Measurements from ENCODE around the gene ST6GALNAC6.
A peak's percentile ranks its signal among the peaks of the same experiment; 100 is the strongest.

ST6GALNAC6 gene

DNA sequence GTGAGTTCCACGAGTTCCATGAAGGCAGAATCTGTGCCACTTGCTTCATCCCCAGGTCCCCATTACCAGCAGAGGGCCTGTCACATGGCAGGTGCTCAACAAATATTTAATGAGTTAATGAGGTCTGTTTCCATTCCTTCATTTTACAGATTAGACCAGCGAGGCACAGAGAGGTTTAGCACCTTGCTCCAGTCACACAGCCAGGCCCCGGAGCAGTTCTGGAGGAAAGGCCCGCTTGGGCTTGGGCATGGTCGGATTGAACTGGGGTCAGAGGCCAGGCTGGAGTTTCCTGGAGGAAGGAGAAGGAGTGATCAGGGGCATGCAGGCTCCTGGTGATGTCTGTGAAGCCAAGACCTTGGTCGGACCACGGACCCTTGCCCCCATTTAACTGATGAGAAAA, 21.4 kb upstream of the ST6GALNAC6 start:
- CTCF ChIA-PET: interaction anchor here (0.6 to 1.4 kb wide), 8 partner anchors 9 to 183 kb away, joined by 3 to 8 read pairs (median 4); partner anchors contain the start of gene PIP5KL1
- POLR2A ChIA-PET: interaction anchor here (1.0 to 1.5 kb wide), 3 partner anchors 51 to 186 kb away, joined by 3 to 4 read pairs (median 3); partner anchors contain the start of genes CDK9 and TOR2A
- no peak for TF ChIP-seq SP1 (IDR thresholded peaks at IDR 0.05)
- no peak for TF ChIP-seq CTBP1 (IDR thresholded peaks at IDR 0.05; ENCODE audit: borderline replicate concordance)
- TF ChIP-seq ARNT (IDR thresholded peaks at IDR 0.05): no peak
- no peak for TF ChIP-seq ELF4 (IDR thresholded peaks at IDR 0.05)
- no peak for TF ChIP-seq NFRKB (IDR thresholded peaks at IDR 0.05)
- no peak for TF ChIP-seq TARDBP (IDR thresholded peaks at IDR 0.05)
- TF ChIP-seq SUZ12 (IDR thresholded peaks at IDR 0.05): no peak
- TF ChIP-seq FOXM1 (IDR thresholded peaks at IDR 0.05; ENCODE audit: borderline replicate concordance): no peak
- TF ChIP-seq, protein P1, sequence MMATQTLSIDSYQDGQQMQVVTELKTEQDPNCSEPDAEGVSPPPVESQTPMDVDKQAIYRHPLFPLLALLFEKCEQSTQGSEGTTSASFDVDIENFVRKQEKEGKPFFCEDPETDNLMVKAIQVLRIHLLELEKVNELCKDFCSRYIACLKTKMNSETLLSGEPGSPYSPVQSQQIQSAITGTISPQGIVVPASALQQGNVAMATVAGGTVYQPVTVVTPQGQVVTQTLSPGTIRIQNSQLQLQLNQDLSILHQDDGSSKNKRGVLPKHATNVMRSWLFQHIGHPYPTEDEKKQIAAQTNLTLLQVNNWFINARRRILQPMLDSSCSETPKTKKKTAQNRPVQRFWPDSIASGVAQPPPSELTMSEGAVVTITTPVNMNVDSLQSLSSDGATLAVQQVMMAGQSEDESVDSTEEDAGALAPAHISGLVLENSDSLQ (IDR thresholded peaks at IDR 0.05): no peak
- DNase-seq (ENCODE audit: extremely low spot score): no peak

DNA sequence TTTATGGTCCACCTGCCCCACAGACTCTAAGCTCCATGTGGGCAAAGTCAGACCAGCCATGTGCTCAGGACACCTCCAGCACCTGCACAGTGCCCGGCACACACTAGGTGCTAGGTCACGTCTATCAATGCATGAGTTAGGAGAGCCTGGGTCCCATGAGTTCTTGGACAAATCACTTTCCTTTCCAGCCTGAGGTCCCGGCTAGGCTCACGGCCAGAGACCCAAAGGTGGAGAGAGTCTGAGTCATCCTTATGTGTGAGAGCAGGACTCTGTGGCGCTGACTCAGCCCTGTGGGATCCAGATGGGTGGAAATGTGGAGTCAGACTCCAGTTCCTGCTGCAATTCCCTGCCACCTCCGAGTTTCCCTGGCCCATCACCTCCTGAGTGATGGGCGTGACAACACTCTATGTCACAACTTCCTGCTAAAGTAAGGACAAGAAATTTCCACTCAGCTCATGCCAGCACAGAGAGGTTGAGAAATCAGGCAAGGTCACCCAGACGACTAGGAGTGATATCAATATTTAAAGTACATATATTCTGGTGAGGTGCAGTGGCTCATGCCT, 19.9 kb upstream of the ST6GALNAC6 start:
- CTCF ChIA-PET: no interaction called here
- no peak for TF ChIP-seq FOXK2 (IDR thresholded peaks at IDR 0.05)
- no peak for TF ChIP-seq FOXM1 (IDR thresholded peaks at IDR 0.05; ENCODE audit: borderline replicate concordance)
- no peak for TF ChIP-seq TARDBP (IDR thresholded peaks at IDR 0.05)
- TF ChIP-seq SP1 (IDR thresholded peaks at IDR 0.05): no peak
- no peak for TF ChIP-seq FOXA1 (IDR thresholded peaks at IDR 0.05)
- no peak for TF ChIP-seq BHLHE40 (IDR thresholded peaks at IDR 0.05; ENCODE audit: borderline replicate concordance)
- no peak for TF ChIP-seq HDGF (IDR thresholded peaks at IDR 0.05; ENCODE audit: borderline replicate concordance)
- TF ChIP-seq LEF1 (IDR thresholded peaks at IDR 0.05; ENCODE audit: borderline replicate concordance): no peak
- POLR2A ChIA-PET: interaction anchor here (1.0 kb wide), 1 partner anchor 21 kb away, joined by 3 read pairs; no protein-coding TSS in a partner anchor
- no peak for DNase-seq (ENCODE audit: extremely low spot score)

- DNase-seq (ENCODE audit: extremely low spot score): no peak
- ChIA-PET CTCF (interaction anchor here (0.7 kb wide), 1 partner anchor 20 kb away, joined by 3 read pairs; no protein-coding TSS in a partner anchor), POLR2A (interaction anchor here (1.0 kb wide), 1 partner anchor 20 kb away, joined by 3 read pairs; no protein-coding TSS in a partner anchor)
- TF ChIP-seq, protein P1 (IDR thresholded peaks at IDR 0.05): no peak
- no peak for TF ChIP-seq ZNF384 (IDR thresholded peaks at IDR 0.05)
These were observed 19.0 kb upstream of the ST6GALNAC6 start for GRCh38 chr9:127918183-127919107.

DNA sequence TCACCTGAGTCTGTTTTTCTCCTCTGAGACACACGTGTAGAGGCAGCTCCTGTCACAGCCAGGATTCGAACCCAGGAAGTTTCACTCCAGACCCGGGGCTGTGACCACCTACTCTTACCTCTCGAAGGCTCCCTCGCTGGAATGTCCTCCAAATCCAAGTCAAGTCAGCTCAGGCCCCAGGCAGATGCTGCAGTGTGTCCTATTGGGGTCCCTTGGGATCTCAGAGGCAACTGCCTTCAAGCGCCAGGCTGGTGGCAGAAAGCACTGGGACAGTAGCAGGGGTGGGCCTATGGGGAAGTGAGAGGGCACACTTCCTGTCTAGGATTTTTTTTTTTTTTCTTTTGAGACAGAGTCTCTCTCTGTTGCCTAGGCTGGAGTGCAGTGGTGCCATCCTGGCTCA, 18.2 kb upstream of the ST6GALNAC6 start:
- ChIA-PET POLR2A (interaction anchor here (1.0 to 1.8 kb wide), 2 partner anchors 20 to 25 kb away, joined by 8 read pairs; no protein-coding TSS in a partner anchor), CTCF (interaction anchor here (1.4 kb wide), 1 partner anchor 273 kb away, joined by 3 read pairs; no protein-coding TSS in a partner anchor)
- no peak for DNase-seq (ENCODE audit: extremely low spot score)
- TF ChIP-seq ELF4 (IDR thresholded peaks at IDR 0.05): no peak
- no peak for TF ChIP-seq ARNT (IDR thresholded peaks at IDR 0.05)
- TF ChIP-seq NFRKB (IDR thresholded peaks at IDR 0.05): no peak
- no peak for TF ChIP-seq BHLHE40 (IDR thresholded peaks at IDR 0.05; ENCODE audit: borderline replicate concordance)
- TF ChIP-seq SUZ12 (IDR thresholded peaks at IDR 0.05): no peak
- no peak for TF ChIP-seq SP1 (IDR thresholded peaks at IDR 0.05)
- TF ChIP-seq, protein P1 (IDR thresholded peaks at IDR 0.05): no peak

DNA sequence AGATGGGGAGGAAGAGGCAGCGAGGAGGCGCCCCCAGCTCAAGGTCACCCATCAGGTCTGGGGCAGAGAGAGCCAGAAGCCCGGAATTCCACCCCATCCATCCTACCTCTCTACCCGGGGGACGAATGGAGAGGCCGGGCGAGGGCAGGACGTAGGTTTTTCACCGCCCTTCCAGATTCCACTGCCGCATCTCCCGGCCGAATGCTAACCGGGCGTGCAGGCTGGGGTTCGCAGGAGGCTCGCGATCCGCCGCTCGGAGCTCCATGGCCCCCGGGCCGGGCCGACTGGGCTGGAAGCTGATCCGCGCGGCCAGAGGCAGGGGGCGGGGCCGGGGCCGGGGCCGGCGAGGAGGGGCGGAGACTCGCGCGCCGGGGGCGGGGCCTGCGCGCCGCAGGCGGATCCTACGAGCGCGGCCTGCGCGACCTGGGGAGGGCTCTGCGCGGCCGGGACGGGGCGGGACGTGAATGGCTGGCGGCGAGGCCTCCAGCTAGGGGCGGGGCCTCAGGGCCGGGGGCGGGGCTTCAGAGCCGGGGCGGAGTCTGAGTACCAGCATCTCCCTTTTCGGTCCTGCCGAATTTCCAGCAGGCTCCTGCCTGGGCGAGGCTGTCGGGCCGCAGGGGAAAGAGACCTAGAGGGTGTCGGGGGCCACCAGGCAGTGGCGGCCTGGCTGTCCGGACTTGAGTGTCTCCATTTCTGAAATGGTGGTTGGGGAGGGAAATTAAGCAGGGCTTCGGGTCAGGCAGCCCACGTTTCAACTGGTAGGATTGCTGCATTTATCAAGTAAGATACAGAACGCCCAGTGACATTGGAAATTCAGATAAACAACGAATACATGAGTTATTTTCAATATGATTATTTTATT, 17.5 kb upstream of the ST6GALNAC6 start, which contains the start of gene ST6GALNAC4:
Gene ST6GALNAC4 (minus strand): TSS at position 322 of the 862 bp plus-strand sequence. CDS start 622 bp downstream, outside the sequence.
- no peak for TF ChIP-seq BHLHE40 (IDR thresholded peaks at IDR 0.05; ENCODE audit: borderline replicate concordance)
- no peak for TF ChIP-seq FOXM1 (IDR thresholded peaks at IDR 0.05; ENCODE audit: borderline replicate concordance)
- TF ChIP-seq SUZ12 (IDR thresholded peaks at IDR 0.05): no peak
- no peak for TF ChIP-seq LEF1 (IDR thresholded peaks at IDR 0.05; ENCODE audit: borderline replicate concordance)
- TF ChIP-seq ELF4 (IDR thresholded peaks at IDR 0.05): no peak
- TF ChIP-seq TARDBP (IDR thresholded peaks at IDR 0.05): no peak
- no peak for TF ChIP-seq ZNF384 (IDR thresholded peaks at IDR 0.05)
- no peak for TF ChIP-seq FOXA1 (IDR thresholded peaks at IDR 0.05)
- TF ChIP-seq CTBP1 (IDR thresholded peaks at IDR 0.05; ENCODE audit: borderline replicate concordance): no peak
- TF ChIP-seq SP1 (IDR thresholded peaks at IDR 0.05): no peak
- TF ChIP-seq L3MBTL2 (conservative IDR thresholded peaks at IDR 0.05): no peak
- TF ChIP-seq FOXK2 (IDR thresholded peaks at IDR 0.05): no peak
- TF ChIP-seq, protein P1 (IDR thresholded peaks at IDR 0.05): no peak
- TF ChIP-seq HDGF (IDR thresholded peaks at IDR 0.05; ENCODE audit: borderline replicate concordance): no peak
- TF ChIP-seq NFRKB (IDR thresholded peaks at IDR 0.05): no peak
- TF ChIP-seq ARNT (IDR thresholded peaks at IDR 0.05): no peak
- CTCF ChIA-PET: interaction anchor here (1.4 kb wide), 1 partner anchor 272 kb away, joined by 3 read pairs; no protein-coding TSS in a partner anchor
- POLR2A ChIA-PET: interaction anchor here (0.6 to 1.8 kb wide), 4 partner anchors 18 to 40 kb away, joined by 3 to 8 read pairs (median 7); partner anchors contain the start of genes AK1 and ST6GALNAC6
- peak; percentile 99 for DNase-seq (ENCODE audit: extremely low spot score)
